ENCODE results near the gene LHPP. TPM values are rescaled to one million over a fixed set of nuclear protein-coding genes. Genes with fewer than 3 reads are reported as not detected.

Gene LHPP
- total RNA-seq, 4 donors from 2014 or later, result 8.7 to 19.9 (median 15.5) TPM

DNA sequence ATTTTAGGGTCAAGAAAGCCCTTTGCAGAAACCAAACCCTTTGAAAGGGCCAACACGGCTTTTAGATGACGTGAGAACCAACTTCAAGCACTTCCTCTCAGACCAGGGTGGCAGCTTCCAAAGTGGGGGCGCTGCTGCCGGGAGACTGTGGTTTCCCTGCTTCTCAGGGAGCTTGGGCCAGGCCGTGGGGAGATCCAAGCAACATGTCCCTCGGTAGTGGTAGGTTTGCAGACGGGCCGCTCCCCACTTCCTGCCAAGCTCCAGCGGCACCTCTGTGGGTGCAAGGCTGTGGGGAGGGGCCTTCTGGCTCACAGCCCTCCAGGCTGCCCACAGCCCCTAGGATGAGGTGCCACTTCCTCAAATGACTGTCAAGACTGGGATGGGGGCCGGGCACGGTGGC, 150.1 kb downstream of the LHPP start:
- WGBS, 2 donors, result 63 to 79% methylated on average over 7 to 11 of the region's 11 CpGs
- no peak for TF ChIP-seq POLR2A (IDR thresholded peaks at IDR 0.05)
- TF ChIP-seq, protein P1, sequence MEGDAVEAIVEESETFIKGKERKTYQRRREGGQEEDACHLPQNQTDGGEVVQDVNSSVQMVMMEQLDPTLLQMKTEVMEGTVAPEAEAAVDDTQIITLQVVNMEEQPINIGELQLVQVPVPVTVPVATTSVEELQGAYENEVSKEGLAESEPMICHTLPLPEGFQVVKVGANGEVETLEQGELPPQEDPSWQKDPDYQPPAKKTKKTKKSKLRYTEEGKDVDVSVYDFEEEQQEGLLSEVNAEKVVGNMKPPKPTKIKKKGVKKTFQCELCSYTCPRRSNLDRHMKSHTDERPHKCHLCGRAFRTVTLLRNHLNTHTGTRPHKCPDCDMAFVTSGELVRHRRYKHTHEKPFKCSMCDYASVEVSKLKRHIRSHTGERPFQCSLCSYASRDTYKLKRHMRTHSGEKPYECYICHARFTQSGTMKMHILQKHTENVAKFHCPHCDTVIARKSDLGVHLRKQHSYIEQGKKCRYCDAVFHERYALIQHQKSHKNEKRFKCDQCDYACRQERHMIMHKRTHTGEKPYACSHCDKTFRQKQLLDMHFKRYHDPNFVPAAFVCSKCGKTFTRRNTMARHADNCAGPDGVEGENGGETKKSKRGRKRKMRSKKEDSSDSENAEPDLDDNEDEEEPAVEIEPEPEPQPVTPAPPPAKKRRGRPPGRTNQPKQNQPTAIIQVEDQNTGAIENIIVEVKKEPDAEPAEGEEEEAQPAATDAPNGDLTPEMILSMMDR (IDR thresholded peaks at IDR 0.05), result no peak
- intact Hi-C loops (cut with DNase I; ENCODE audit: low total_unique reads), result no loop called here
- no peak overlapping the region for H3K4me3 ChIP-seq (ENCODE audit: low read depth, poor library complexity, severe bottlenecking)
- DNase-seq (ENCODE audit: low spot score in 2 of 2), result no peak

DNA sequence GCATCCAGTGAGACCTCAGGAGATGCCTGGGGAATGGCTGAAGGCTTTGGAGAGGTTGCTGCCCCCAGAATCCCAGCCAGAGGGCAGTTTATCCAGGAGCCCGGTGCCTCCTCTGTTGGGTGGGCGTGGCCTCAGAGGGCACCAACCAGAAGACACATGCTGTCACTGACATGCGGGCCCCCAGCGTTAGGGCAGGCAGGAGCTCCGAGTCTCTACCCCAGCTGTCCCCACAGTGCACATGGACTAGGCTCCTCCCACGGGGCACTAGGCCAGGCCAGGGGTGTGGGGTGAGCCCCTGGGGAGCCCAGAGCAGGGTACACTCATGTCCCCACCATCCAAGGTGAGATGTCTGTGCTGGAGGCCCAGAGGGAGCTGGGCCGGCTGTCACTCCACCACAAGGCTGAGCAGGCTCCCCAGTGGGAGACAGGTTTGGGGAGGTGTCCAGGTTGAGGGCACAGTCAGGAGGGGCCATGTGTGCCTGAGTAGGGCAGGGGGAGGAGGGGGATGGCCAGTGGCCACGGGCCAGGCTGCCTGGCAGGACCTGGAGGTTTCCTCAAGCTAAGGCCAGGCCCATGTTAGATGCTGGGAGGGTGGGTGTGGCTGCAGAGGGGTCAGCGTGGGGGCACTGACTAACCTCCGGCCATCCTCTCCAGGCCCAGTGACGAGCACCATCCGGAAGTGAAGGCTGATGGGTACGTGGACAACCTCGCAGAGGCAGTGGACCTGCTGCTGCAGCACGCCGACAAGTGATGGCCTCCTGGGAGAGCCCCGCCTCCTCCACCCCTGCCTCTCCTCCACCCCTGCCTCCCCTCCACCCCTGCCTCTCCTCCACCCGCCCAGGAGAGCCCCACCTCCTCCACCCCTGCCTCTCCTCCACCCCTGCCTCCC, 151.2 kb downstream of the LHPP start:
- H3K4me3 ChIP-seq (ENCODE audit: low read depth, poor library complexity, severe bottlenecking), result no peak overlapping the region
- WGBS, 2 donors, result 62 to 63% methylated on average over 18 of the region's 18 CpGs
- DNase-seq (ENCODE audit: low spot score in 2 of 2), result no peak
- intact Hi-C loops (cut with DNase I; ENCODE audit: low total_unique reads), result no loop called here
- TF ChIP-seq POLR2A (IDR thresholded peaks at IDR 0.05), result no peak
- TF ChIP-seq, protein P1 (IDR thresholded peaks at IDR 0.05), result no peak

DNA sequence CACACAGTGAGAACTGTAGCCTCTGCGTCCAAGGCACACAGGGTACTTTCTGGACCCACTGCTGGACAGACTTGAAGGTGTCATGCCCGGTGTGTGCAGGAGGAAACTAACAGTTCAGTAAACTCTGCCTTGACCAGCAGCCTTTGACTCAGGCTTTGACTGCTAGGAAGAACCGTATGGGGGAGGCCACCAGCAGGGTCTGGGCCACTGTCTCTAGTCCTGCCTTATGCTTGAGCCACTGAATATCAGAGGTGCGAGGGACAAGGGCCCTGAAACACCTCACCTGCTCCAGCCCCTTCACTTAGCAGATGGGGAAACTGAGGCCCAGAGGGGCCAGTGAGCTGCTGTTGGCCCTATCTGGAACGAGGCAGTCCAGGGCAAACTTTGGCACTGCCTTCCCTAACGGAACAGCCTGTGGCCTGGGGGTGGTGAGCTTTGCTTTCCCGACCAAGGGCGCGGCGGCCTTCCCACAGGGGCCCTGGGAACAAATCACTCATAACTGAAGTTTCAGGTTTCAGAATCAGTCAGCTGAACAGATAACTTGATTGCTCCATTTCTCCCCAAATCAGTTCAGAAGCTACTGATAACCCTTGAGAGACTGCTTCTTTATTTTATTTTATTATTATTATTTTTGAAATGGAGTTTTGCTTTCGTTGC, 152.5 kb downstream of the LHPP start:
- TF ChIP-seq, protein P1 (IDR thresholded peaks at IDR 0.05), result no peak
- TF ChIP-seq POLR2A (IDR thresholded peaks at IDR 0.05), result no peak
- no peak overlapping the region for H3K4me3 ChIP-seq (ENCODE audit: low read depth, poor library complexity, severe bottlenecking)
- 75 to 80% methylated on average over 9 to 11 of the region's 11 CpGs for WGBS, 2 donors
- DNase-seq (ENCODE audit: low spot score in 2 of 2), result no peak
- intact Hi-C loops (cut with DNase I; ENCODE audit: low total_unique reads), result no loop called here

DNA sequence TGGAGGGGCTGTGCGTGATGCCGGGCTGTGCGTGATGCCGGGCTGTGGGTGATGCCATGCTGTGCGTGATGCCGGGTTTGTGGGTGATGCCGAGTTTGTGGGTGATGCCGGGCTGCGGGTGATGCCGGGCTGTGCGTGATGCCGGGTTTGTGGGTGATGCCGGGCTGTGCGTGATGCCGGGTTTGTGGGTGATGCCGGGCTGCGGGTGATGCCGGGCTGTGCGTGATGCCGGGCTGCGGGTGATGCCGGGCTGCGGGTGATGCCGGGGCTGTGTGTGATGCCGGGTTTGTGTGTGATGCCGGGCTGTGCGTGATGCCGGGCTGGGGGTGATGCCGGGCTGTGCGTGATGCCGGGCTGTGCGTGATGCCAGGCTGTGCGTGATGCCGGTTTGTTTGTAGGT, 153.6 kb downstream of the LHPP start:
- WGBS, 2 donors, result 95 to 96% methylated on average over 34 of the region's 34 CpGs
- intact Hi-C loops (cut with DNase I; ENCODE audit: low total_unique reads), result no loop called here
- TF ChIP-seq, protein P1 (IDR thresholded peaks at IDR 0.05), result no peak
- TF ChIP-seq POLR2A (IDR thresholded peaks at IDR 0.05), result no peak

DNA sequence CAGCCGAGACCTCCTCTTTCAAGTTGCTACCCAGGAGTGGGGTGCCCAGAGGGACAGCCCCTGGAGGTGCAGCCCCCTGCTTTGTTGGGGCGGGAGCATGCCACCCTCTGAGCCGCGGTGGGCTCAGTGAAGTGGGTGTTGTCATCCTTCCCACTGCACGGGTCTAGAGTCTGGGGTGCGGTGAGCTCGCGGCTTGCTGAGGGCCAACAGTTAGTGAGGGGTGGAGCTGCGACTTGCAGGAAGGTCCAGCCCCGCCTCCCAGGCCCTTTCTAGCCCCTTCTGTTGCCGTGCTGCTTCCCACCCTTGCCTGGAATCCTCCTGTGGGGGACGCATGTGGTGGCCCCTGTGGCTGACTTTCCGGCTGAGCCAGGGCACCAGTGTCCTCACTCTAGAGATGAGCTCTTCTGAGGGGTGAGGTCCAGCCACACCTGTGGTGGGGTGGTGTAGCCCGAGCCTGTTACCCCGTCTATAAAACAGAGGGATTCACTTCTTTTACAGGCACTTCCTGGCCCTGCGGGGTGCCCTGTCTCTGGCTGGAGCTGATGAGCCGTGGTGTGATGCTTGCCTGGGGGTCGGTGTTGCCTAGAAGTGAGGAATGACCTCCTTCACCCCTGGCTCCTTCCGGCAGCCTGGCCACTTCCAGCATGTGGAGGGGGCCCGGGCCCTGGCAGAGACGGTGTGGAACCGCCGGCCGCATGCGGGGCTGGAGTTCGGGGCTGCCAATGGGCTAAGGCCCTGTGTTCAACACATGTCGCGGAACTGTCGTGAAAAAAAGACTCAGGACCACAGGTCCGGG, 154.6 kb downstream of the LHPP start:
- intact Hi-C loops (cut with DNase I; ENCODE audit: low total_unique reads), result no loop called here
- TF ChIP-seq POLR2A (IDR thresholded peaks at IDR 0.05), result no peak
- TF ChIP-seq, protein P1 (IDR thresholded peaks at IDR 0.05), result no peak
- H3K4me3 ChIP-seq (ENCODE audit: low read depth, poor library complexity, severe bottlenecking), result no peak overlapping the region
- no peak for DNase-seq (ENCODE audit: low spot score in 2 of 2)
- WGBS, 2 donors, result 87 to 90% methylated on average over 28 to 29 of the region's 30 CpGs

More for the DNA sequence above, 153.6 kb downstream of the LHPP start:
- no peak for DNase-seq (ENCODE audit: low spot score in 2 of 2)
- no peak overlapping the region for H3K4me3 ChIP-seq (ENCODE audit: low read depth, poor library complexity, severe bottlenecking)
